ENCODE measurements around the gene UBE2J2.

The UBE2J2 gene

GRCh38 chr1:1291548-1292441, 18.1 kb upstream of the UBE2J2 start:
- in situ Hi-C loops (cut with MboI; ENCODE audit: low pct_unique_long_range_greater_than_20kb, low sequenced_read_pairs, unreplicated experiment): no loop called here
- DNase-seq (ENCODE audit: low spot score): peak; percentile 89

GRCh38 chr1:1291023-1291528, 17.4 kb upstream of the UBE2J2 start:
- TF ChIP-seq, protein P1, sequence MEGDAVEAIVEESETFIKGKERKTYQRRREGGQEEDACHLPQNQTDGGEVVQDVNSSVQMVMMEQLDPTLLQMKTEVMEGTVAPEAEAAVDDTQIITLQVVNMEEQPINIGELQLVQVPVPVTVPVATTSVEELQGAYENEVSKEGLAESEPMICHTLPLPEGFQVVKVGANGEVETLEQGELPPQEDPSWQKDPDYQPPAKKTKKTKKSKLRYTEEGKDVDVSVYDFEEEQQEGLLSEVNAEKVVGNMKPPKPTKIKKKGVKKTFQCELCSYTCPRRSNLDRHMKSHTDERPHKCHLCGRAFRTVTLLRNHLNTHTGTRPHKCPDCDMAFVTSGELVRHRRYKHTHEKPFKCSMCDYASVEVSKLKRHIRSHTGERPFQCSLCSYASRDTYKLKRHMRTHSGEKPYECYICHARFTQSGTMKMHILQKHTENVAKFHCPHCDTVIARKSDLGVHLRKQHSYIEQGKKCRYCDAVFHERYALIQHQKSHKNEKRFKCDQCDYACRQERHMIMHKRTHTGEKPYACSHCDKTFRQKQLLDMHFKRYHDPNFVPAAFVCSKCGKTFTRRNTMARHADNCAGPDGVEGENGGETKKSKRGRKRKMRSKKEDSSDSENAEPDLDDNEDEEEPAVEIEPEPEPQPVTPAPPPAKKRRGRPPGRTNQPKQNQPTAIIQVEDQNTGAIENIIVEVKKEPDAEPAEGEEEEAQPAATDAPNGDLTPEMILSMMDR (IDR thresholded peaks at IDR 0.05; ENCODE audit: extremely low read depth, insufficient read depth, missing control alignments): no peak
- no peak for DNase-seq (ENCODE audit: low spot score)
- in situ Hi-C loops (cut with MboI; ENCODE audit: low pct_unique_long_range_greater_than_20kb, low sequenced_read_pairs, unreplicated experiment): no loop called here

More at GRCh38 chr1:1291548-1292441, 18.1 kb upstream of the UBE2J2 start:
- TF ChIP-seq, protein P1 (IDR thresholded peaks at IDR 0.05; ENCODE audit: extremely low read depth, insufficient read depth, missing control alignments): peak; percentile 85

GRCh38 chr1:1290238-1290731, 16.6 kb upstream of the UBE2J2 start:
- DNase-seq (ENCODE audit: low spot score): peak; percentile 76
- in situ Hi-C loops (cut with MboI; ENCODE audit: low pct_unique_long_range_greater_than_20kb, low sequenced_read_pairs, unreplicated experiment): no loop called here
- TF ChIP-seq, protein P1 (IDR thresholded peaks at IDR 0.05; ENCODE audit: extremely low read depth, insufficient read depth, missing control alignments): peak; percentile 53

DNA sequence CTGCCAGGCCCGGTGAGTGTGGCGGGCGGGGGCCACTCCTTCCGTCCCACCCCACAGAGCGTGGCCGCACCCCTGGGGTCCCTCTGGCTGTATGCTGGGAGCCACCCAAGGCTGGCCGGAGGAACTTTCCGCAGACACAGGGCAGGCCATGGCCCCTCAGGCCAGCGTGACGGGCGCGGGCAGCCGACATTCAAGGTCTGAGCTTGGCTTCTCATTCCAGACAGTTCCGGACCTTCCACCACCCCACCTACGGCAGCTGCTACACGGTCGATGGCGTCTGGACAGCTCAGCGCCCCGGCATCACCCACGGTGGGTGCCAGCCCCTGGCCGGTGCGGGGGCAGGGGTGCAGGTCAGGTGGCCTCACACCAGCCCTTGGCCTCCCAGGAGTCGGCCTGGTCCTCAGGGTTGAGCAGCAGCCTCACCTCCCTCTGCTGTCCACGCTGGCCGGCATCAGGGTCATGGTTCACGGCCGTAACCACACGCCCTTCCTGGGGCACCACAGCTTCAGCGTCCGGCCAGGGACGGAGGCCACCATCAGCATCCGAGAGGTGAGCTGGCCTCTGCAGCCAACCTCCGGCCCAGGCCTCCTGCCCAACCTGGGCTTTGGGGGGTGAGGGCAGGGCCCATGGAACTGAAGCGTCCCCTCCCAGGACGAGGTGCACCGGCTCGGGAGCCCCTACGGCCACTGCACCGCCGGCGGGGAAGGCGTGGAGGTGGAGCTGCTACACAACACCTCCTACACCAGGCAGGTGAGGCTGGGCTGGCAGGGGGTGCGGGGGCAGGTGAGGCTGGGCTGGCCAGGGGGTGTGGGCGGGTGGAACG, 13.8 kb upstream of the UBE2J2 start:
- no peak for DNase-seq (ENCODE audit: low spot score)
- in situ Hi-C loops (cut with MboI; ENCODE audit: low pct_unique_long_range_greater_than_20kb, low sequenced_read_pairs, unreplicated experiment): no loop called here
- TF ChIP-seq, protein P1 (IDR thresholded peaks at IDR 0.05; ENCODE audit: extremely low read depth, insufficient read depth, missing control alignments): no peak

GRCh38 chr1:1286313-1287261, 12.9 kb upstream of the UBE2J2 start:
- no peak for DNase-seq (ENCODE audit: low spot score)
- TF ChIP-seq, protein P1 (IDR thresholded peaks at IDR 0.05; ENCODE audit: extremely low read depth, insufficient read depth, missing control alignments): no peak
- in situ Hi-C loops (cut with MboI; ENCODE audit: low pct_unique_long_range_greater_than_20kb, low sequenced_read_pairs, unreplicated experiment): no loop called here
